Embryonic facial prominence (tissue), 1 donor: ENCODE results near the gene MARF1.
"Not testable (repeated sequence)": the region's sequence is repeated elsewhere in the genome, so short reads cannot be mapped to it uniquely, and the experiment has no call there.

ENCODE experiments used
- DNase-seq: peaks from one replicate; pipeline ENCODE4 v3.0.0-alpha.2; 2016; ENCODE audit errors: extremely low spot score

Gene MARF1

DNA sequence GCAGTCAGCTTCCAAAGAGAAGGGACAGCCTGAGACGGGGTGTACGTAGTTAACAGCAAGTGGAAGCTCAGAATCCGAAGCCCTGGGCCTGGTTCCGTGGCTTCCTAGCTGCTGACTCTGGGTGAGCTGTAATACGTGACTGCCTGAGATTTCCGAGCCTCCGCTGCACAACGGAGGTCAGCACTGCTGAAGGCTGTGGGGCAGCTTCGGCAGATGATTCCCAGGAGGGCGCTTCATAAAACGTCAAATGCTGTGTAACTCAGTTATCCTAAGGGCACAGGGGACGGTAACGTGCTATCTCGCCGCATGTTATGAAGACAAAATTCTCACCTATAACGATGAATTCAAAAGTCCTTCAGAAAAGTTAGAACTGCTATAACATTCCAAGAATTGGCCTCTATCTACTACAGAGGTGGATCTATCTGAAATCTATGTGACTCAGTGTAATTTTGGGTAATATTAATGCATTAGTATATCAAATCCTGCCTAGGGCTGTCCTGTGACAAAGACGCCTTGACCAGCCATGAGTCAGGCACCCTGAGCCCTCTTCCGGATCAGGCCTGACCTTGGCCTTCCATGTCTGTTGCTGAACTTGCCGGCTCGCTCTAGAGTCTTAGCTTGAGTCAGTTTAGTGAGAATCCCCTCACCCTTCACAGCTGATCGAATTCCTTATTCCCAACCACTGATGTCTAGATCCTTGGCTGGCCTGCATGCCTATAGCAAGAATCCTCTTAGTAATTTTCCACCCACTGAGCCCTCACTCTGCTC lies 43.5 kb downstream of the MARF1 start:
- no peak for DNase-seq

DNA sequence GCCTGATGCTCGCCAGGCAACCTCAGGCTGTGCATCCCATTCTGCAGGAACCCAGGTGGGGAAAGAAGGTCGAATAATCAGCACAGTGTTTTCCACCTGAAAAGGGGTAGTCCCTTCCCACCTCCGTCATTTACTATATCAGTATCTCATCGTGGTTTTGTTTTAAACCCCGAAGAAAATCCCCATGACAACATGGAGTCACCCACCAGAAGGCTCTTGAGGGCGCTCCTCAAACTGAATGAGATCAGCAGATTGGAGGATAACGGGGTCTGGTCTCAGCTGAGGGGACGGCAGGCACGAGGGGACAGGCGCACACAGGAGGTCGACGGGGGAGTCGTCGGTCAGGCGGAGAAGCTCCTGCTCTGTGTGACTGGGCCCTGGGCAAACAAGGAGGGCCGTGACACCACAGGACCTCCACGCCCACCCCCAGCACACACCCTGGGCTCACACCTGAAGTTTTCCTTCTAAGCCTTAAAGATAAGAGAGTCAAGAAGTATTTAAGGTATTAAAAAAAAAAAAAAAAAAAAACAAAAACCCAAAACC lies 44.2 kb downstream of the MARF1 start:
- no peak for DNase-seq

DNA sequence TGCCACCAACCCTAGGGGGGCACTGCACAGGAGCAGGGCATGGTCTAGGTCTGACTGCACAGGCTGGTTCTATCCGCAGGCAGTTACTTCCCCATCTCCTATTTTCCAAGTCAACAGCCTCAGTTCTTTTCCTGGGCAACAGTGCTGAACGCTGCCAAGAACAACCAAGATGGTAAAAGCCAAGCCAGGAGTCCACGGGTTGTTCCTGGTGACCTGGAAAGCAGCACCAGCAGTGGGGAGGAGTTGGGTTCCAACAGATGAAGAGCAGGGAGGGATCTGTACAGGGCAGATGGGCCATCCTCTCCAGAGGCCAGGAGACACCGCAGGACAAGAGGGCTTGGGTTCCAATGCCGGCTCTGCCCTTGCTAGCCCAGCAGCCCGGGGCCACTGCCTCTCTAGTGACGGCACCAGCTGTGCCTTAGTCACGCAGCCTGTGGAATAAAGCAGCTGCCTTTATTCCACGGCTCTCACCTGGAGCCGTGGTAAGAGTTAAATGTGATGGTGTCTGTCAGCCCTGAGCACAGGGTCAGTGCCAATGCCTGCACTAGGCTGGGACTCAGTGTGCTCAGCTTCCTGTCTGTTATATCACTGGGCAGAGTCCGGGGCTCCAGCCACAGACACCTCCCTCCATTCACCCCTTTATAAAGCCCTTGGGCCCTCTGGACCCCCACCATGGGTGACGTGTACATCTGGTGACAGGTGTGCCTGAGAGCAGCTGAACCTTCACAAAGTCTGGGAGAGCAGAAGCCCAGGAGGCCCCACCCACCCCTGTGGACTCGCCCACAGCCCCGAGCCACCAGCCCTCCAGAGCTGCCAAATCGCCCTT lies 44.9 kb downstream of the MARF1 start:
- DNase-seq: no peak

- no peak for DNase-seq
Measured at GRCh38 chr16:15597135-15597534, 45.8 kb downstream of the MARF1 start.

DNA sequence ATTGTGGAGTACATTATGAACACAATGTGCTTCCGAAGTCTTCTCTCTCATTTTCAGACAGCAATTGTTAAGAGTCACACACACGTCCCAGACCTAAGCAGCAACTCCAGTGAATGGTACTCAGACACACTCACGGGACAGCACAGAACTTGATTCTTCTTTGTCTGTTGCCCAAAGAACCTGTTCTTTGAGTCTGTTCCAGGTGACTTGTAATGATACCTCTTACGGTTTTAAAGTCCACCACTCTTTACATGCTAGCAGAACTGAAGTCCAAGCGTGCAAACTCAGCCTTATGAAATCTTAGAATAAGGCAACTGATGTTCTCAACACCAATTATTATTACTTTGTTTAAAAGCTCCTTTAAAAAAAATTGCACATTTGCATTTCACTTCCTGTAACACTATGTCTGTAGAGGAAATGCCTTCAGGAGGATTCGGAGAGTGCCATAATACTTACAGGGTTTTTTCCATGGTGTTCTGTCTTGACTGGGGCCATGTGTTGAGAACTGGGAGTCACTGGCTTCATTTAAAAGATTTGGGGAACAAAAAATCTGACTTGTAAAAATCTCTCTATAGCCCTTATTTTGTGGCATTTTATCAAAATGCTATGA lies 48.1 kb downstream of the MARF1 start:
- no peak for DNase-seq

DNA sequence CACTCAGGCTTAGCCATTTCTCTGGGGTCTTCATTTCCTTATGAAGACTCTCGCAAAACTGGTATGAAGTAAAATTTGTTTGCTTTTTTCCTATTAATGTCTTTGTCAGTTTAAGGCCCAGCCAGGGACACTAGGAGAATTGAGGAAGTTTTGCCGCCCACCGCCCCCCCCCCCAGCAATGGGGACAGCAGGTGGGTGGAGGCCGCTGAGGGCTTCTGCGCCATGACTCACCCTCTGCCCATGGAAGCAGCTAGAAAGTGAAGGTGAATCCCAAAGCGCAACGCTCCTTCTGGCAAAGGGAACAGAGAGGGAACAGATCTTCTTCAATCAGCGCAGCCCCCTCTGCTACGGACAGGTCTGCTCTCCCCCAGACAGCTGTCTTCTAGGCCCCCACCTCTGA lies 49.7 kb downstream of the MARF1 start:
- no peak for DNase-seq

DNA sequence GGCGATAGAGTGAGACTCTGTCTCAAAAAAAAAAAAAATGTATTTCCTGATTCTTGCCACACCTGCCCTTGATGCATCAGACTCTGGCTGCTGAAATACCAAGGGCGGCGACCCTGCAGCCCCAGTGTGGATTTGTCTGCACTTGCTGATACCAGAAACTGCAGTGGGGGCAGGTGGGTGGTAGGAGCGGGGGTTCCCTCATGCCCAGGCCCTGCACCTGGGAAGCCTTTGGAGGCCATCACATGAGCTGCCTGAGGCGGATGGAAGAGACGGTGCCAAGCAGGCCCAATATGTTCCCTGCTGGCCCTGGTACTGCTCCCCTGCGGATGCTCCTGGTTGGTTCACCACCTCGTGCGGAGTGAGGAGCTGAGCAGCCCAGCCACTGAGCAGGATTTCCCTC lies 50.6 kb downstream of the MARF1 start:
- no peak for DNase-seq

DNA sequence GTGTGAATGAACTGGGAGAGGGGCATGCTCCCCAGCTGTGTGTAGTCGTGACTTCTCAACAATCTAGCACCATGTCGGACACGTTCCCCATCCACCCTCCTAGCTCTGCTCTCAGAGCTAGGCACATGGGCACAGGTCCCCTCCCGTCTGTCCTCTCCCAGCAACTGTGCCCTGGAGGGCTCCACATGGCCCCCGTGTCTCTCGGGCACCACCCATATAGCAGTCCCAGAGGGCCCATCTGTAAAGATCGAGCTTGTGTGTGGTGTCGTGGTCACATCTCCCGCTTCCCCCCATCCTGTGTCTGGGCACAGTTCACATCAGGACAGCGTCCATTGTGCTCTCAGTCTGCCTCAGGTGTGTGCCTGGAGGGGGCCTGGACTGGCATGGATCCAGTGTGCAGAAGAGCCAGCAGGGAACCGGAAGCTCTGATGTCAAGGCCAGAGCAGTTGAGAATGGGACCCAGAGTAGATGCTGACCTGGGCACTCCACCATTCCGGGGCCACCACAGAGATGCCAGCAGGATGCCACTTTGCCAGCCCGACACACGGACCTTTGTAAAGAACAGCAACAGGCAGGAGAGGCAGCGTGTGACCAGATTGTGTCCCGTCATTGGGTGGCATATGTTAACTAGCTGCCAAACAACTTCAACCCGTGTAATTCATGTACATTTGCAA lies 55.7 kb downstream of the MARF1 start:
- no peak for DNase-seq

DNA sequence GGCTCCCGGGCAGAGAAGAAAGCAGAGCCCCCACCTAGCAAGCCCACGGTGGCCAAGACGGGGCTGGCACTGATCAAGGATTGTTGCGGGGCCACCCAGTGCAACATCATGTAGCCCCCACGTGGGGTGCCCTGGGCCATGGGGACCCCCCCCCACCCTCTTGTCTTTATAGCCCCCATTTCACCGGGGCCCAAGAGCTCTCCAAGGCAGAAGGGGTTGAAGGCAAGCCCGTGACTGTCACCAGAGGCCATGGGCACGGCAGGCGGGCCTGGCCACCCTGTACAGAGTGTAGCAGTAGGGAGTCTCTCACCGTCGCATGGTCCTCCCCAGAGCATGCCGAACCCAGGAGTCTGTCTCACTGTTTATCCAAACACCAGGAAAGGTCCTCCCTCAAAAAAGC lies 56.2 kb downstream of the MARF1 start:
- DNase-seq: no peak

DNA sequence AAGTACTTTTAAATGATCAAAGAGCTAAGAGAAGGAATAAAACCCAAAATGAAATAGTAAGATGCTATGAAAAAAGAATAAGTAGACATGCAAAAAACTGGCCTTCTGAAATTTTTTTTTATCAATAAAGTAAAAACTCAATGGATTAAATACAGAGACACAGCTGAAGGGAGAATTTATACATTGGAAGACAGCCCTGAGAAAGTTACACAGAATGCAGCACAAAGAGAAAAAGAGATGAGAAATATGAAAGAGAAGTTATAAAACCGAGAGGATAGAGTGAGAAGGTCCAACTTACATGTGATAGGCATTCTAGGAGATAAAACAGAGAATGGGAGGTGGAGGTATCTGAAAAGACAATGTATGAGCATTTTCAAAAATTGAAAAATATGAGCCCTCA lies 57.0 kb downstream of the MARF1 start:
- no peak for DNase-seq

- no peak for DNase-seq
Measured at GRCh38 chr16:15583526-15583925, 59.4 kb downstream of the MARF1 start.

GRCh38 chr16:15581127-15581815 lies 61.7 kb downstream of the MARF1 start:
- DNase-seq: no peak

DNA sequence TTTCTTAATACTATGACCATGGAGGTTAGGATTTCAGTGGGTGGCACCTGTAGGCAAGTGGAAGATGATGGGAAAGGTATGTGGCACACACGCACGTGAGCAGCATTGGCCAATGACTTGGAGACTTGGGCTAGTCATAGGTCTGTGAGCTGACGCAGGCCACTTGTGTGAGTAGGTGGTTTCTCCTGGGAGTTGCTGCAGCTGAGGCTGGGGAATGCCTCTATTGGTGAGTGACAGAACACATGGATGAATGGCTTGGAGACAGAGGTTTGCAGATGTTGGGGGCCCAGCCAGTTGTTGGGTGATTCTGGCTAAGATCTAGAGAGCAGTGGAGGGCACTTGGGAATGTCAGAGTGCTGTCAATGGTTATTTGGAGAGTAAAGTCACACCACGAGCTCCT lies 64.1 kb downstream of the MARF1 start:
- no peak for DNase-seq

- no peak for DNase-seq
Measured at GRCh38 chr16:15576960-15577958, 65.7 kb downstream of the MARF1 start.

- DNase-seq: no peak
Measured at GRCh38 chr16:15575293-15576049, 67.5 kb downstream of the MARF1 start.

DNA sequence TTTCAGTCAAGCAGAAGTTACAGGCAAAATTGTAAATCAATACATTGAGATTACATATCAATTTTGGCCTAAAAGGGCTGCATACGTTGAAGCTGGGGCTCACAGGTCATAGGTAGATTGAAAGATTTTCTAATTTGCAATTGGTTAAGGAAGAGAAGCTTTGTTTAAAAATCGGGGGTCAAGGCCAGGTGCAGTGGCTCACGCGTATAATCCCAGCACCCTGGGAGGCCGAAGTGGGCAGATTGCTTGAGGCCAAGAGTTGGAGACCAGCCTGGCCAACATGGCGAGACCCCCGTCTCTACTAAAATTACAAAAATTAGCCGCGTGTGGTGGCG lies 68.4 kb downstream of the MARF1 start:
- no peak for DNase-seq

DNA sequence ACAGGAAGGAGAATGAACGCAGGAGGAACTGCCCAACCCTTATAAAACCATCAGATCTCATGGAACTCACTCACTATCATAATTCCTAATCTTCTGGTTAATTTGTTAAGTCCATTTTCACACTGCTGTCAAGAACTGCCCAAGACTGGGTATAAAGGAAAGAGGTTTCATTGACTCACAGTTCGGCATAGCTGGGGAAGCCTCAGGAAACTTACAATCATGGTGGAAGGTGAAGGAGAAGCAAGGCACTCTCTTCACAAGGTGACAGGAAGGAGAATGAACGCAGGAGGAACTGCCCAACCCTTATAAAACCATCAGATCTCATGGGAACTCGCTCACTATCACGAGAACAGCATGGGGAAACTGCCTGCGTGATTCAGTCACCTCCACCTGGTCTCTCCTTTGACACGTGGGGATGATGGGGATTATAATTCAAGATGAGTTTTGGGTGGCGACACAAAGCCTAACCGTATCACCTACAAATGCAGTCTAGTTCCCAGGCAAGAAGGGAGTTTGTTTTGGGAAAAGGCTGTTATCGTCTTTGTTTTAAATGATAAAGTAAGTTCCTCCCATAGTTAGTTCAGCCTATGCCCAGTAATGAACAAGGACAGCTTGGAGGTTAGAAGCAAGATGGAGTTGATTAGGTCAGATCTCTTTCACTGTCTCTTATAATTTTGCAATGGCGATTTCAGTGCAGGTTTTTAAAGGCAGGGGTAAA lies 68.9 kb downstream of the MARF1 start:
- DNase-seq: not testable (repeated sequence)

GRCh38 chr16:15573274-15573895 lies 69.6 kb downstream of the MARF1 start:
- no peak for DNase-seq
